HG03025 (cell line): ENCODE results near the gene TIGD6.

Experiments
- ATAC-seq: cut with Tn5 transposase; IDR thresholded peaks from one replicate; pipeline ENCODE4 v1.9.1; 2021; ENCODE audit warnings: mild to moderate bottlenecking, moderate library complexity; ENCODE audit not compliant: unreplicated experiment, low FRiP score

TIGD6 gene

GRCh38 chr5:149982505-149982904, 17.9 kb downstream of the TIGD6 start:
- no peak for ATAC-seq

GRCh38 chr5:149981206-149981605, 19.2 kb downstream of the TIGD6 start:
- ATAC-seq: no peak

- no peak for ATAC-seq
These were observed 20.6 kb downstream of the TIGD6 start for GRCh38 chr5:149979896-149980295.

- ATAC-seq: no peak
These were observed 25.0 kb downstream of the TIGD6 start for GRCh38 chr5:149975409-149975808.

GRCh38 chr5:149969181-149969930, 31.1 kb downstream of the TIGD6 start:
- ATAC-seq: no peak

GRCh38 chr5:149966946-149967345, 33.5 kb downstream of the TIGD6 start:
- ATAC-seq: no peak

- no peak for ATAC-seq
These were observed 36.7 kb downstream of the TIGD6 start for GRCh38 chr5:149963729-149964128.

- ATAC-seq: no peak
These were observed 37.7 kb downstream of the TIGD6 start for GRCh38 chr5:149962601-149963300.

GRCh38 chr5:149961957-149962409, 38.5 kb downstream of the TIGD6 start:
- no peak for ATAC-seq

GRCh38 chr5:149961186-149961685, 39.2 kb downstream of the TIGD6 start:
- no peak for ATAC-seq

- ATAC-seq: peak; percentile 97
These were observed 39.9 kb downstream of the TIGD6 start, which contains the start of gene SLC26A2 for GRCh38 chr5:149960272-149961185. Gene SLC26A2 (plus strand): TSS chr5:149960758. CDS start chr5:149977653, 16,895 bp downstream.

GRCh38 chr5:149959406-149960236, 40.8 kb downstream of the TIGD6 start:
- no peak for ATAC-seq

GRCh38 chr5:149957855-149958254, 42.6 kb downstream of the TIGD6 start:
- ATAC-seq: no peak

- ATAC-seq: no peak
These were observed 43.8 kb downstream of the TIGD6 start for GRCh38 chr5:149956685-149957084.

GRCh38 chr5:149954798-149955197, 45.7 kb downstream of the TIGD6 start:
- ATAC-seq: no peak

- ATAC-seq: no peak
These were observed 46.9 kb downstream of the TIGD6 start for GRCh38 chr5:149953436-149954121.

GRCh38 chr5:149951138-149951749, 49.2 kb downstream of the TIGD6 start:
- no peak for ATAC-seq

- no peak for ATAC-seq
These were observed 51.5 kb downstream of the TIGD6 start for GRCh38 chr5:149948993-149949392.

GRCh38 chr5:149946118-149946517, 54.3 kb downstream of the TIGD6 start:
- ATAC-seq: no peak
